22Rv1 (cell line): ENCODE measurements around the gene OR51M1.

Experiments used
- ZFX ChIP-seq: fragments of 450-650 bp; IDR thresholded peaks from 2 replicates; pipeline ENCODE4 v1.6.1; 2017; ENCODE audit warnings: antibody characterized with exemption, borderline replicate concordance
- TF ChIP-seq, protein P1 (sequence below): fragments of 450-650 bp; IDR thresholded peaks from 2 replicates; pipeline ENCODE4 v1.5.1; 2017; ENCODE audit warnings: mild to moderate bottlenecking

DNA sequence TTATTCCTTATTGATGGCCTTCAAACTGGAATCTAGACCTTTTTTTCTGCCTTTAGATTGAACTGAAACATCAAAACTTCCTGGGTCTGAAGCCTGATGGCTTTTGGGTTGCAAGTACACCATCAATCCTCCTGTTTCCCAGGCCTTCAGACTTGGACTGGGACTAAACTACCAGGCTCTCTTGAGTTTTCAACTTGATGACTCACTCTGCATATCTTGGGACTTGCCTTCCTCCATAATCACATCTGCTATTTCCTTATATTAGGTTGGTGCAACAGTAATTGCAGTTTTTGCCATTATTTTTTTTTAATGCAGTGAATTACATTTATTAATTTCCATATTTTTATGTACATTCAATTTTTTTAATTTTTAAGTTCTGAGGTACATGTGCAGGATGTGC lies 47.3 kb upstream of the OR51M1 start:
- TF ChIP-seq, protein P1, sequence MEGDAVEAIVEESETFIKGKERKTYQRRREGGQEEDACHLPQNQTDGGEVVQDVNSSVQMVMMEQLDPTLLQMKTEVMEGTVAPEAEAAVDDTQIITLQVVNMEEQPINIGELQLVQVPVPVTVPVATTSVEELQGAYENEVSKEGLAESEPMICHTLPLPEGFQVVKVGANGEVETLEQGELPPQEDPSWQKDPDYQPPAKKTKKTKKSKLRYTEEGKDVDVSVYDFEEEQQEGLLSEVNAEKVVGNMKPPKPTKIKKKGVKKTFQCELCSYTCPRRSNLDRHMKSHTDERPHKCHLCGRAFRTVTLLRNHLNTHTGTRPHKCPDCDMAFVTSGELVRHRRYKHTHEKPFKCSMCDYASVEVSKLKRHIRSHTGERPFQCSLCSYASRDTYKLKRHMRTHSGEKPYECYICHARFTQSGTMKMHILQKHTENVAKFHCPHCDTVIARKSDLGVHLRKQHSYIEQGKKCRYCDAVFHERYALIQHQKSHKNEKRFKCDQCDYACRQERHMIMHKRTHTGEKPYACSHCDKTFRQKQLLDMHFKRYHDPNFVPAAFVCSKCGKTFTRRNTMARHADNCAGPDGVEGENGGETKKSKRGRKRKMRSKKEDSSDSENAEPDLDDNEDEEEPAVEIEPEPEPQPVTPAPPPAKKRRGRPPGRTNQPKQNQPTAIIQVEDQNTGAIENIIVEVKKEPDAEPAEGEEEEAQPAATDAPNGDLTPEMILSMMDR: no peak
- no peak for TF ChIP-seq ZFX
